ENCODE measurements around the gene FRAS1.
"Not testable (repeated sequence)": the region's sequence is repeated elsewhere in the genome, so short reads cannot be mapped to it uniquely, and the experiment has no call there.

The FRAS1 gene

GRCh38 chr4:78222575-78223186 lies 165.6 kb downstream of the FRAS1 start:
- DNase-seq: no peak

GRCh38 chr4:78225236-78225635 lies 168.1 kb downstream of the FRAS1 start:
- DNase-seq: no peak

GRCh38 chr4:78226279-78226678 lies 169.2 kb downstream of the FRAS1 start:
- no peak for DNase-seq

- no peak for DNase-seq
Observed at GRCh38 chr4:78227411-78228057, 170.4 kb downstream of the FRAS1 start.

GRCh38 chr4:78235800-78236199 lies 178.7 kb downstream of the FRAS1 start:
- no peak for DNase-seq

- no peak for DNase-seq
Observed at GRCh38 chr4:78237360-78237759, 180.2 kb downstream of the FRAS1 start.

GRCh38 chr4:78242071-78242470 lies 184.9 kb downstream of the FRAS1 start:
- no peak for DNase-seq

- no peak for DNase-seq
Observed at GRCh38 chr4:78244705-78245485, 187.8 kb downstream of the FRAS1 start.

GRCh38 chr4:78247536-78248285 lies 190.6 kb downstream of the FRAS1 start:
- DNase-seq: no peak

GRCh38 chr4:78250500-78250899 lies 193.4 kb downstream of the FRAS1 start:
- DNase-seq: no peak

- DNase-seq: not testable (repeated sequence)
Observed at GRCh38 chr4:78252773-78253172, 195.7 kb downstream of the FRAS1 start.

GRCh38 chr4:78254893-78255292 lies 197.8 kb downstream of the FRAS1 start:
- no peak for DNase-seq

GRCh38 chr4:78265006-78265405 lies 207.9 kb downstream of the FRAS1 start:
- no peak for DNase-seq

- DNase-seq: no peak
Observed at GRCh38 chr4:78267790-78268189, 210.7 kb downstream of the FRAS1 start.

- DNase-seq: no peak
Observed at GRCh38 chr4:78268597-78268996, 211.5 kb downstream of the FRAS1 start.

- not testable (repeated sequence) for DNase-seq
Observed at GRCh38 chr4:78275450-78275849, 218.3 kb downstream of the FRAS1 start.

- DNase-seq: no peak
Observed at GRCh38 chr4:78286281-78286680, 229.2 kb downstream of the FRAS1 start.

- no peak for DNase-seq
Observed at GRCh38 chr4:78288327-78288726, 231.2 kb downstream of the FRAS1 start.

- DNase-seq: no peak
Observed at GRCh38 chr4:78291277-78291676, 234.2 kb downstream of the FRAS1 start.

GRCh38 chr4:78292341-78292740 lies 235.2 kb downstream of the FRAS1 start:
- DNase-seq: no peak

- no peak for DNase-seq
Observed at GRCh38 chr4:78292856-78293255, 235.7 kb downstream of the FRAS1 start.

- no peak for DNase-seq
Observed at GRCh38 chr4:78293348-78293747, 236.2 kb downstream of the FRAS1 start.

- DNase-seq: no peak
Observed at GRCh38 chr4:78293821-78294301, 236.7 kb downstream of the FRAS1 start.
